Stimulated activated naive CD8-positive, alpha-beta T cell treated with anti-CD3 and anti-CD28 coated beads, Interleukin-15, Interleukin-2, amounts not matched to agents 100 ng/mL and 50 ng/mL, for 24 hours (primary cell): ENCODE data around the gene CDC42.
"Not testable (repeated sequence)": the region's sequence is repeated elsewhere in the genome, so short reads cannot be mapped to it uniquely, and the experiment has no call there.

ENCODE experiments used
- H3K27ac Mint-ChIP-seq: one replicate; pipeline ENCODE4 v1.8.0; 2021; ENCODE audit warnings: mild to moderate bottlenecking, mixed read lengths
- H3K27me3 Mint-ChIP-seq: one replicate; pipeline ENCODE4 v1.8.0; 2021; ENCODE audit warnings: mixed read lengths
- H3K36me3 Mint-ChIP-seq: one replicate; pipeline ENCODE4 v1.8.0; 2021; ENCODE audit warnings: low read depth, mixed read lengths
- H3K4me1 Mint-ChIP-seq: one replicate; pipeline ENCODE4 v1.8.0; 2021; ENCODE audit warnings: low read depth, mixed read lengths
- H3K4me3 Mint-ChIP-seq: one replicate; pipeline ENCODE4 v1.8.0; 2021; ENCODE audit warnings: mild to moderate bottlenecking, mixed read lengths
- H3K9me3 Mint-ChIP-seq: one replicate; pipeline ENCODE4 v1.8.0; 2021; ENCODE audit warnings: mixed read lengths

CDC42 gene

GRCh38 chr1:22052115-22053016 lies at the start of gene CDC42:
TSS of gene CDC42 (plus strand) at chr1:22052709. CDS start at chr1:22078479, 25,770 bp downstream.
- H3K9me3 Mint-ChIP-seq: no peaks in the 10 kb centered on the region
- H3K4me3 Mint-ChIP-seq: peak within 1 kb of the TSS; percentile 96
- H3K4me1 Mint-ChIP-seq: peaks cover 72% of the 10 kb centered on the region
- peak within 1 kb of the TSS; percentile 97 for H3K27ac Mint-ChIP-seq
- no peaks in the 10 kb centered on the region for H3K27me3 Mint-ChIP-seq
- peaks cover 36% of the 10 kb centered on the region for H3K36me3 Mint-ChIP-seq

- H3K4me3 Mint-ChIP-seq, H3K9me3 Mint-ChIP-seq, H3K4me1 Mint-ChIP-seq, H3K36me3 Mint-ChIP-seq, H3K27me3 Mint-ChIP-seq, H3K27ac Mint-ChIP-seq: not testable (repeated sequence)
These were observed 49.6 kb upstream of the CDC42 start for GRCh38 chr1:22002875-22003274.

- H3K36me3 Mint-ChIP-seq, H3K27me3 Mint-ChIP-seq, H3K4me3 Mint-ChIP-seq, H3K9me3 Mint-ChIP-seq, H3K27ac Mint-ChIP-seq, H3K4me1 Mint-ChIP-seq: not testable (repeated sequence)
These were observed 48.5 kb upstream of the CDC42 start for GRCh38 chr1:22003959-22004358.

- not testable (repeated sequence) for H3K27ac Mint-ChIP-seq, H3K4me3 Mint-ChIP-seq, H3K27me3 Mint-ChIP-seq, H3K9me3 Mint-ChIP-seq, H3K4me1 Mint-ChIP-seq, H3K36me3 Mint-ChIP-seq
These were observed 47.0 kb upstream of the CDC42 start for GRCh38 chr1:22005261-22006149.

- not testable (repeated sequence) for H3K36me3 Mint-ChIP-seq, H3K27me3 Mint-ChIP-seq
These were observed 45.8 kb upstream of the CDC42 start for GRCh38 chr1:22006736-22007135.

GRCh38 chr1:22007262-22007661 lies 45.2 kb upstream of the CDC42 start:
- H3K27ac Mint-ChIP-seq, H3K9me3 Mint-ChIP-seq, H3K27me3 Mint-ChIP-seq, H3K36me3 Mint-ChIP-seq, H3K4me1 Mint-ChIP-seq, H3K4me3 Mint-ChIP-seq: not testable (repeated sequence)

More at GRCh38 chr1:22006736-22007135, 45.8 kb upstream of the CDC42 start:
- H3K9me3 Mint-ChIP-seq, H3K4me3 Mint-ChIP-seq, H3K4me1 Mint-ChIP-seq, H3K27ac Mint-ChIP-seq: not testable (repeated sequence)

- H3K36me3 Mint-ChIP-seq, H3K4me3 Mint-ChIP-seq, H3K4me1 Mint-ChIP-seq, H3K9me3 Mint-ChIP-seq, H3K27ac Mint-ChIP-seq, H3K27me3 Mint-ChIP-seq: not testable (repeated sequence)
These were observed 42.9 kb upstream of the CDC42 start for GRCh38 chr1:22009566-22009965.

- H3K4me3 Mint-ChIP-seq, H3K9me3 Mint-ChIP-seq, H3K4me1 Mint-ChIP-seq, H3K27ac Mint-ChIP-seq, H3K27me3 Mint-ChIP-seq, H3K36me3 Mint-ChIP-seq: not testable (repeated sequence)
These were observed 39.8 kb upstream of the CDC42 start for GRCh38 chr1:22012752-22013151.

GRCh38 chr1:22014575-22015206 lies 37.8 kb upstream of the CDC42 start:
- Mint-ChIP-seq H3K4me1 (peaks cover 16% of the 10 kb centered on the region), H3K27ac (peak overlapping the region; percentile 36)
- not testable (repeated sequence) for H3K9me3 Mint-ChIP-seq, H3K4me3 Mint-ChIP-seq, H3K36me3 Mint-ChIP-seq, H3K27me3 Mint-ChIP-seq

- H3K27ac Mint-ChIP-seq: peak overlapping the region; percentile 53
- H3K36me3 Mint-ChIP-seq: no peaks in the 10 kb centered on the region
- peak overlapping the region; percentile 35 for H3K4me3 Mint-ChIP-seq
- peaks cover 28% of the 10 kb centered on the region for H3K4me1 Mint-ChIP-seq
- H3K27me3 Mint-ChIP-seq: no peaks in the 10 kb centered on the region
- H3K9me3 Mint-ChIP-seq: no peaks in the 10 kb centered on the region
These were observed 33.6 kb upstream of the CDC42 start for GRCh38 chr1:22018583-22019559.

GRCh38 chr1:22021061-22021460 lies 31.4 kb upstream of the CDC42 start:
- H3K4me3 Mint-ChIP-seq: no peak overlapping the region
- H3K9me3 Mint-ChIP-seq: no peaks in the 10 kb centered on the region

GRCh38 chr1:22024485-22025367 lies 27.8 kb upstream of the CDC42 start:
- Mint-ChIP-seq H3K4me1 (peaks cover 51% of the 10 kb centered on the region), H3K36me3 (no peaks in the 10 kb centered on the region), H3K9me3 (no peaks in the 10 kb centered on the region), H3K4me3 (peak overlapping the region; percentile 89), H3K27ac (peak overlapping the region; percentile 99), H3K27me3 (no peaks in the 10 kb centered on the region)

More at GRCh38 chr1:22021061-22021460, 31.4 kb upstream of the CDC42 start:
- no peak overlapping the region for H3K27ac Mint-ChIP-seq
- H3K27me3 Mint-ChIP-seq: no peaks in the 10 kb centered on the region
- no peaks in the 10 kb centered on the region for H3K36me3 Mint-ChIP-seq
- H3K4me1 Mint-ChIP-seq: peaks cover 44% of the 10 kb centered on the region

- Mint-ChIP-seq H3K9me3 (no peaks in the 10 kb centered on the region), H3K4me1 (peaks cover 56% of the 10 kb centered on the region), H3K27ac (peak overlapping the region; percentile 99), H3K36me3 (no peaks in the 10 kb centered on the region), H3K4me3 (peak overlapping the region; percentile 89), H3K27me3 (no peaks in the 10 kb centered on the region)
These were observed 26.9 kb upstream of the CDC42 start for GRCh38 chr1:22025368-22026155.
